ENCODE data around the gene UBL4A.

GRCh38 chrX:154486396-154487207 is at the start of gene UBL4A:
- TF ChIP-seq CTCF (IDR thresholded peaks at IDR 0.05) = peak in 2 of 4 experiments; percentile 4 to 10
- TF ChIP-seq POLR2A (IDR thresholded peaks at IDR 0.05) = no peak

Data from uterus (tissue), 2 donors.